SU-DHL-6 (cell line): ENCODE results near the gene KPNA2.
"Not testable (repeated sequence)": the region's sequence is repeated elsewhere in the genome, so short reads cannot be mapped to it uniquely, and the experiment has no call there.

Experiments used
- H2AFZ ChIP-seq: fragments of 200-600 bp; sonication (generic); 2 replicates; pipeline ENCODE4 v1.6.1; 2014; ENCODE audit warnings: low read depth, mild to moderate bottlenecking, moderate library complexity, mixed read lengths, antibody characterized with exemption, low read length; ENCODE audit not compliant: severe bottlenecking
- H3F3A ChIP-seq: fragments of 200-600 bp; shearing (Covaris generic); 2 replicates; pipeline ENCODE4 v1.6.0; 2016; ENCODE audit warnings: antibody characterized with exemption, mild to moderate bottlenecking; ENCODE audit not compliant: insufficient read depth
- H3K27ac ChIP-seq: fragments of 200-600 bp; sonication (generic); 2 replicates; pipeline ENCODE4 v1.5.1; 2016; ENCODE audit warnings: low read depth, mild to moderate bottlenecking, low read length, moderate library complexity, mixed read lengths
- H3K27me3 ChIP-seq: fragments of 200-600 bp; sonication (generic), shearing (Covaris generic); 2 replicates; pipeline ENCODE4 v1.6.0; 2014; ENCODE audit warnings: mild to moderate bottlenecking, low read length
- H3K36me3 ChIP-seq: fragments of 200-600 bp; sonication (generic); 2 replicates; pipeline ENCODE4 v1.6.1; 2014; ENCODE audit warnings: mild to moderate bottlenecking, low read length, mixed read lengths
- H3K4me2 ChIP-seq: fragments of 300-600, 200-600 bp; shearing (Covaris generic), sonication (generic); 2 replicates; pipeline ENCODE4 v1.6.0; 2014; ENCODE audit warnings: low read length, low read depth, mild to moderate bottlenecking; ENCODE audit not compliant: poor library complexity, severe bottlenecking
- H3K4me3 ChIP-seq: fragments of 200-600 bp; sonication (generic); 2 replicates; pipeline ENCODE4 v1.5.1; 2014; ENCODE audit warnings: antibody characterized with exemption, low read length, mild to moderate bottlenecking, mixed read lengths; ENCODE audit not compliant: insufficient read depth, poor library complexity, severe bottlenecking
- H3K79me2 ChIP-seq: fragments of 200-600 bp; sonication (generic); 2 replicates; pipeline ENCODE4 v1.6.1; 2014; ENCODE audit warnings: mild to moderate bottlenecking, low read length, moderate library complexity; ENCODE audit not compliant: insufficient read depth
- H3K9ac ChIP-seq: fragments of 200-600 bp; sonication (generic); 2 replicates; pipeline ENCODE4 v1.7.0; 2014; ENCODE audit warnings: mild to moderate bottlenecking, low read length
- H3K9me2 ChIP-seq: fragments of 200-600 bp; sonication (generic); replicated peaks from 2 replicates; pipeline ENCODE4 v1.6.1; 2014; ENCODE audit warnings: low read length; ENCODE audit not compliant: insufficient read depth
- H3K9me3 ChIP-seq: fragments of 200-600 bp; sonication (generic); 2 replicates; pipeline ENCODE4 v1.6.1; 2014; ENCODE audit warnings: low read length, mixed read lengths; ENCODE audit not compliant: insufficient read depth
- H4K20me1 ChIP-seq: fragments of 200-600 bp; sonication (generic); 2 replicates; pipeline ENCODE4 v1.6.1; 2014; ENCODE audit warnings: low read depth, mild to moderate bottlenecking, antibody characterized with exemption, low read length, moderate library complexity, mixed read lengths
- EZH2phosphoT487 ChIP-seq: fragments of 200-600 bp; sonication (generic), shearing (Covaris generic); conservative IDR thresholded peaks from 2 replicates; pipeline ENCODE4 v1.6.1; 2018; ENCODE audit warnings: mild to moderate bottlenecking, antibody characterized with exemption, low read length, moderate library complexity, mixed read lengths
- TF ChIP-seq, protein P1 (sequence below): fragments of 200-600 bp; sonication (generic); IDR thresholded peaks from one replicate; pipeline ENCODE4 v1.5.1; 2017; ENCODE audit warnings: antibody characterized with exemption, mild to moderate bottlenecking, low read length, moderate library complexity; ENCODE audit not compliant: insufficient read depth, poor library complexity, severe bottlenecking

The KPNA2 gene

DNA sequence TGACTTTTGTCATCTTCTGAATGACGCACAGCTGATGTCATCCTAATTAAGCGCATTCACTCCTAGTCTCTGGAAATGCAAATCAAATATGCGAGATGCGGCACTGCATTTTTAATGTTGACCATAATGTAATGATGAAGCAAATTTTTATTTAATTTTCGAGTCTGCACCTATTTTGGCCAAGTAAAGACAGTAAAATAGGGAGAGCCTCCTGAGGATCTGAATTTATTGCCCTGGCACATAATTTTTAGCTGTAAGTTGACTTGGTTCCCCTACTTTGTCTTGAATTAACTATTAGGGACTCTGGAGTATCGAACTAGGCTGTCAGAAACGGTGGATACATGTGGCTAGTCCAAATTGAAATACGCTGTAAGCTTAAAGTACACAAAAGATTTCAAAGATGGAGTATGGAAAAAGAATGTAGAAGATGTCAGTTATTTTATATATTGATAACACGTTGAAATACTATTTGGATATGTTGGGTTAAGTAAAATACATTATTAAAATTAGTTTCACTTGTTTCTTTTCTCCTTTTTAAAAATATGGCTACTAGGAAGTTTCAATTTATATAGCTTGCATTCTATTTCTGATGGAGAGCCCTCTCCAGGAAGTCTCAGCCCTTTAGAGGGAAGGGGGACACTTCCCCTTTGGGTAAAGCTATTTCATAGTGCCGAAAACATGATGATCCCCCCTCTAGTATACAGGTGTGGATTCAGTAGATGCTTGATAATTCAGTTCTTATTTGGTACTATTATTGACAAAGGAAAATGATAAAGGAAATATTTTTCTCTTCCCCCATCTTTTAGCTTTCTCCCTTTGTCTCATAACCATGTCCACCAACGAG lies 991 bp downstream of the KPNA2 start:
- Histone ChIP-seq H3K9ac (peak overlapping the region; percentile 98), H4K20me1 (peaks cover 11% of the 10 kb centered on the region; the same call in 1 of the 2 replicates), H3K79me2 (peaks cover 38% of the 10 kb centered on the region), H3K4me3 (peak overlapping the region; percentile 97), H2AFZ (no peak overlapping the region), H3K9me3 (no peaks in the 10 kb centered on the region), H3F3A (peaks cover 24% of the 10 kb centered on the region), H3K9me2 (no peaks in the 10 kb centered on the region), H3K36me3 (peaks cover 44% of the 10 kb centered on the region), H3K27me3 (no peaks in the 10 kb centered on the region), H3K27ac (peak overlapping the region; percentile 79), H3K4me2 (peak overlapping the region; percentile 80)
- TF ChIP-seq, protein P1, sequence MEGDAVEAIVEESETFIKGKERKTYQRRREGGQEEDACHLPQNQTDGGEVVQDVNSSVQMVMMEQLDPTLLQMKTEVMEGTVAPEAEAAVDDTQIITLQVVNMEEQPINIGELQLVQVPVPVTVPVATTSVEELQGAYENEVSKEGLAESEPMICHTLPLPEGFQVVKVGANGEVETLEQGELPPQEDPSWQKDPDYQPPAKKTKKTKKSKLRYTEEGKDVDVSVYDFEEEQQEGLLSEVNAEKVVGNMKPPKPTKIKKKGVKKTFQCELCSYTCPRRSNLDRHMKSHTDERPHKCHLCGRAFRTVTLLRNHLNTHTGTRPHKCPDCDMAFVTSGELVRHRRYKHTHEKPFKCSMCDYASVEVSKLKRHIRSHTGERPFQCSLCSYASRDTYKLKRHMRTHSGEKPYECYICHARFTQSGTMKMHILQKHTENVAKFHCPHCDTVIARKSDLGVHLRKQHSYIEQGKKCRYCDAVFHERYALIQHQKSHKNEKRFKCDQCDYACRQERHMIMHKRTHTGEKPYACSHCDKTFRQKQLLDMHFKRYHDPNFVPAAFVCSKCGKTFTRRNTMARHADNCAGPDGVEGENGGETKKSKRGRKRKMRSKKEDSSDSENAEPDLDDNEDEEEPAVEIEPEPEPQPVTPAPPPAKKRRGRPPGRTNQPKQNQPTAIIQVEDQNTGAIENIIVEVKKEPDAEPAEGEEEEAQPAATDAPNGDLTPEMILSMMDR, result no peak
- TF ChIP-seq EZH2phosphoT487, result no peak

DNA sequence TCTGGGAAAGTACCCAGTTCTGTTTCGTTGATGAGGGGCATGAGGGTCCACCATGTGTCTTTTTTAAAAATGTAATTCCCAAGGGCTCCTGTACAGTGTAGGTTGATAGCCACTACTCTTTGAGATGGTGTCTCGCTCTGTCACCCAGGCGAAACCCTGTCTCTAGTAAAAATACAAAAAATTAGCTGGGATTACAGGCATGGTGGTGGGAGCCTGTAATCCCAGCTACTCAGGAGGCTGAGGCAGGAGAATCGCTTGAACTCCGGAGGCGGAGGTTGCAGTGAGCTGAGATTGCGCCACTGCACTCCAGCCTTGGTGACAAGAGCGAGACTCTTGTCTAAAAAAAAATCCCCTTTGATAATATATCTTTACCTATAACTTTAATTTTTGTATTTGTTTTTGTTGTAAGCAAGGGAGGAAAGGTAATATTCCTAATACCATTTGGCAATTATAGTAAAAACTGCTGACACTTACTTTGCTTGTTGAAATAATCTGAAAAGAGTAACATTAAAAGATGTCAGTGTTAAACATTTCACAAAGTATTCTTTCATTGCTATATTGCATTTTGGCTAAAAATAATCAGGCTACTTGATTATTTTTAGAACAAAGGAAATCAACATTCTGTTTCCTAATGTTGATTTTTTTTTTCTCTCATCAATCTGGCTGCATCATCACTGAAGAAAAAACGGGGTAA lies 11.8 kb downstream of the KPNA2 start:
- H3K4me3 ChIP-seq, result no peak overlapping the region
- no peaks in the 10 kb centered on the region for H3K27me3 ChIP-seq
- peaks cover 70% of the 10 kb centered on the region for H3F3A ChIP-seq
- no peak overlapping the region for H3K27ac ChIP-seq
- H3K9ac ChIP-seq, result no peak overlapping the region
- peaks cover 34% of the 10 kb centered on the region for H3K36me3 ChIP-seq
- no peaks in the 10 kb centered on the region for H3K79me2 ChIP-seq
- H3K4me2 ChIP-seq, result no peak overlapping the region
- no peaks in the 10 kb centered on the region for H3K9me2 ChIP-seq
- no peaks in the 10 kb centered on the region for H3K9me3 ChIP-seq
- TF ChIP-seq, protein P1, result no peak
- no peak for TF ChIP-seq EZH2phosphoT487
- H4K20me1 ChIP-seq, result no peaks in the 10 kb centered on the region
- H2AFZ ChIP-seq, result no peak overlapping the region

DNA sequence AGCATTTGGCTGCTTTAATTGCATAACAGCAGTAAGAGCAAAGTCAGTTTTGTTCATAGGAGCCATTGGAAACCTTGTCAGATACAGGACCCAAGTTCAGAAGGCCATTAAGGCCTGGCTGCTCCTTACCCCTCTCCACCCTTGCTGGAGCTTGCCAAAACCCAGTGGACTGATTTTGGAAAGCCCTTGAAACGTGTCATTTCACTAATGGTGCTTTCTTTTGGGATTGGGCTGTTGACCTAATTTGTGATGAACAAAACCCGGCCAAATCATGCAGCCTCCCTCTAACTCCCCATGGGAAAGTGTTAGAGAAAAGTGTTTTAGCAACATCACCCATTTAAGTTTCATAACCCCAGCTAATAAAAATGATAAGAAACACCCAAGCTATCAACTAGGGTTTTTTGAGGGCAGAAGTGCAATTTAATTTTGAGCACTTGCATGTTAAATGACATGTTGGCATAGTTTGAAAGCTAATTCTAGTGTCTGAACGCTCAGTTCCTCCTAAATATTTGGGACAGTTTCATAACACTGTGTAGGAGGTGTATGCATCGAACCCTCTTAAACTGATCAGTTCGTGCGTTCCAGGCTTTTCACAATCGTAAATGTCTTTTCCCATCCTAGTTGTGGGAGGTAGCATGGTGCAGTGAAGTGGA lies 12.5 kb downstream of the KPNA2 start:
- H3K36me3 ChIP-seq, result peaks cover 30% of the 10 kb centered on the region
- not testable (repeated sequence) for H3K79me2 ChIP-seq, H3K9me2 ChIP-seq, H3K27me3 ChIP-seq, H3K27ac ChIP-seq, H3K9me3 ChIP-seq, H3K4me3 ChIP-seq, H2AFZ ChIP-seq, H4K20me1 ChIP-seq, H3K4me2 ChIP-seq, H3K9ac ChIP-seq
- peaks cover 66% of the 10 kb centered on the region for H3F3A ChIP-seq
